K562 (cell line): ENCODE data around the gene PTPRU. TPM values are rescaled to one million over a fixed set of nuclear protein-coding genes. Genes with fewer than 3 reads are reported as not detected.

Experiments
- ATAC-seq: fragments of 200-7000 bp; cut with Tn5 transposase; 3 replicates; pipeline ENCODE4 v1.9.1; 2020; ENCODE audit warnings: moderate library complexity
- BruUV-seq: library from RNA; stranded (reverse); fragments of 400-500 nt; replicated peaks from 2 replicates; lab custom pipeline; 2021; lab: Mats Ljungman, UMichigan
- CTCF ChIA-PET: fragments of 300-600 bp; formaldehyde crosslinking; extraction: SDS; loops from one replicate; lab custom pipeline; 2021; ENCODE audit warnings: low intra/inter-chr PET ratio; lab: Yijun Ruan, JAX
- POLR2A ChIA-PET: fragments of 300-600, 350-650 bp; sonication (Branson Sonifier 250); formaldehyde crosslinking; extraction: SDS; loops from one replicate; lab custom pipeline; 2021; ENCODE audit warnings: antibody characterized with exemption, inconsistent platforms; lab: Yijun Ruan, JAX
- DNase-seq, 4 experiments: peaks; one replicate each; pipeline versions ENCODE4 v3.0.0 to v3.0.0-alpha.2; 2011 to 2018; ENCODE audit warnings: low spot score in 3 of 4, mixed read lengths in 3 of 4; ENCODE audit errors: extremely low read depth in 1 of 4
- FAIRE-seq: peaks from 2 replicates; lab custom pipeline; 2011; peaks lifted over from hg19 to GRCh38; lab: Jason Lieb, UNC
- H2AFZ ChIP-seq: 2 replicates; pipeline ENCODE4 v1.6.0; 2011; ENCODE audit warnings: low read depth, low read length, control low read depth, inconsistent platforms
- H3K27ac ChIP-seq: fragments of 200-600 bp; 3 replicates; pipeline ENCODE4 v1.8.0; 2011; ENCODE audit warnings: low read depth, mild to moderate bottlenecking, control low read depth, inconsistent platforms, low read length, moderate library complexity, mixed read lengths; ENCODE audit errors: extremely low read depth
- H3K27me3 ChIP-seq, 2 experiments: fragments of 300-600 bp in 1 of 2; 2 replicates in 1 of 2; 3 replicates in 1 of 2; pipeline versions ENCODE4 v1.6.0 to v1.8.0; 2011; ENCODE audit warnings: inconsistent platforms in 2 of 2, low read length in 2 of 2, mild to moderate bottlenecking in 1 of 2, mixed read lengths in 1 of 2, moderate library complexity in 1 of 2; ENCODE audit not compliant: control insufficient read depth in 2 of 2, insufficient read depth in 2 of 2
- H3K36me3 ChIP-seq: fragments of 300-600 bp; 3 replicates; pipeline ENCODE4 v1.8.0; 2011; ENCODE audit warnings: mild to moderate bottlenecking, low read length, inconsistent platforms; ENCODE audit not compliant: control insufficient read depth, insufficient read depth
- H3K4me1 ChIP-seq, 2 experiments: fragments of 200-600 bp in 1 of 2; replicated peaks in 1 of 2; 2 replicates in 1 of 2; 3 replicates in 1 of 2; pipeline versions ENCODE4 v1.5.1 to v1.8.0; 2011; ENCODE audit warnings: inconsistent platforms in 2 of 2, low read length in 2 of 2, mild to moderate bottlenecking in 1 of 2, mixed read lengths in 1 of 2, moderate library complexity in 1 of 2; ENCODE audit not compliant: control insufficient read depth in 2 of 2, insufficient read depth in 2 of 2
- H3K4me2 ChIP-seq: 2 replicates; pipeline ENCODE4 v1.6.1; 2011; ENCODE audit warnings: low read length, control low read depth, inconsistent platforms, mixed read lengths; ENCODE audit not compliant: insufficient read depth
- H3K4me3 ChIP-seq: fragments of 200-600 bp; sonication (generic), shearing (Covaris generic); 2 replicates; pipeline ENCODE4 v1.5.1; 2016; ENCODE audit warnings: control low read depth, inconsistent platforms
- H3K79me2 ChIP-seq: fragments of 200-600 bp; 3 replicates; pipeline ENCODE4 v1.8.0; 2011; ENCODE audit warnings: low read length, inconsistent platforms; ENCODE audit not compliant: control insufficient read depth, insufficient read depth
- H3K9ac ChIP-seq, 2 experiments: 2 replicates each; pipeline versions ENCODE4 v1.6.0 to v1.6.1; 2011; ENCODE audit warnings: low read depth in 2 of 2, low read length in 2 of 2, control low read depth in 1 of 2, inconsistent platforms in 1 of 2, mild to moderate bottlenecking in 1 of 2, mixed read lengths in 1 of 2; ENCODE audit not compliant: insufficient read depth in 1 of 2
- H3K9me1 ChIP-seq: one replicate; pipeline ENCODE4 v1.6.0; 2011; ENCODE audit warnings: inconsistent platforms, mild to moderate bottlenecking, low read length, moderate library complexity; ENCODE audit not compliant: control insufficient read depth, insufficient read depth
- H3K9me3 ChIP-seq: replicated peaks from 2 replicates; pipeline ENCODE4 v1.5.1; 2011; ENCODE audit warnings: low read depth, low read length, inconsistent platforms; ENCODE audit not compliant: control insufficient read depth, insufficient read depth
- H4K20me1 ChIP-seq: replicated peaks from 2 replicates; pipeline ENCODE4 v1.6.1; 2011; ENCODE audit warnings: low read length, inconsistent platforms, mixed read lengths; ENCODE audit not compliant: control insufficient read depth, insufficient read depth
- KLF16 ChIP-seq: IDR thresholded peaks from 2 replicates; pipeline ENCODE4 v1.6.1; 2016; ENCODE audit warnings: antibody characterized with exemption
- ZBTB1 ChIP-seq: sonication (generic); formaldehyde crosslinking; IDR thresholded peaks from 2 replicates; pipeline ENCODE4 v1.8.1; 2023; ENCODE audit warnings: missing genetic modification reagents, low read depth, mild to moderate bottlenecking, borderline replicate concordance
- WGBS: fragments of 100-300 bp; shearing (Covaris generic); methylation state at CpG from one replicate; pipeline ENCODE4 v1.1.6; 2016; ENCODE audit warnings: low coverage, mixed read lengths; ENCODE audit not compliant: insufficient coverage; ENCODE audit errors: missing lambda C conversion rate; 5-methylcytosine and 5-hydroxymethylcytosine counted together
- in situ Hi-C: fragments of 300-500 bp; cut with MboI; formaldehyde crosslinking; loops from 4 replicates; pipeline ENCODE4 v1.15.0; 2018; ENCODE audit warnings: inconsistent platforms, mixed read lengths
- intact Hi-C: fragments of 100-400 bp; cut with micrococcal nuclease; formaldehyde crosslinking; loops from 2 replicates; pipeline ENCODE4 v1.14.2; 2022
- polyA plus RNA-seq, 8 experiments: library from polyadenylated mRNA; depleted of rRNA in 4 of 8; stranded (reverse) in 5 of 8; unstranded in 3 of 8; fragments of >200 nt; fragmentation: Nextera tagmentation in 2 of 8; fragmentation: Illumina TruSeq in 1 of 8; extraction: Ambion mirVana in 2 of 8; extraction: Trizol in 1 of 8; gene quantifications; 2 replicates each; pipeline versions ENCODE4 v1.2.1 to v1.2.3, GENCODE V29; 2011 to 2014; ENCODE audit warnings: inconsistent platforms in 1 of 8, missing spikeins in 1 of 8
- total RNA-seq, 7 experiments: library from RNA; depleted of rRNA in 6 of 7; stranded (reverse); fragments of >200 nt in 6 of 7; fragmentation: Illumina TruSeq in 2 of 7; extraction: Trizol in 2 of 7; gene quantifications; 2 replicates each; pipeline versions ENCODE4 v1.2.1 to v1.2.3, GENCODE V29; 2011 to 2021; ENCODE audit warnings: low replicate concordance in 1 of 7
- TF ChIP-seq, protein P1 (sequence below): fragments of 450-650 bp; IDR thresholded peaks from 2 replicates; pipeline ENCODE4 v1.6.1; 2016
- TF ChIP-seq, protein P2 (sequence below), 2 experiments: fragments of 450-650 bp; IDR thresholded peaks; 2 replicates each; pipeline ENCODE4 v1.6.1; 2016; ENCODE audit warnings: mild to moderate bottlenecking in 2 of 2, borderline replicate concordance in 1 of 2, low read depth in 1 of 2, moderate library complexity in 1 of 2

The PTPRU gene
- total and polyA plus RNA-seq, 9 of the 15 experiments (the other 6 are each of a cell fraction or from before 2014, with no cell fraction given), result 0.01 to 2.9 (median 1.0) TPM

DNA sequence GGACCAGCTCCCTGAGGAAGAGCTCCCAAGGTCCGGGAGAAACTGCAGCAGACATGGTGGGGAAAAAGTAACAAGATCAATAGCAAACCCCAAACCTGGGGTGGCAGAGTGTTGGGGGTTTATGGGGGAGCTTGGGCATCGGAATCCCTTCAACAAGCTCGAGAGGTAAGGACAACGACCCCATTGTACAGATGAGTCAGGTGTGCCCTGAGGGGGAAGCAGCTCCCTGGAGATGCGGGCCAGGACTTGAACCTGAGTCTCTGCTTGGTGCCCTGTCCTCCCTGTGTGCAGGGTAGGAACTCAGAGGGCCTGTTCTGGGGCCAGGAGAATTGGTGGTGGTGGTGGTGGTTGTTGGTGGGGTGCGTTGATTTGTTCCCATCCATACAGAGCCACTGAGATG is 125.4 kb downstream of the PTPRU start:
- in situ Hi-C loops (no loop called here), intact Hi-C loops (loop anchor here (10.0 kb wide), 1 partner anchor 743 kb away; no protein-coding TSS in a partner anchor)
- Histone ChIP-seq H3K4me2 (no peak overlapping the region), H3K27me3 (peaks cover 22 to 53% of the 10 kb centered on the region in 2 experiments), H3K9me1 (no peaks in the 10 kb centered on the region), H3K36me3 (no peaks in the 10 kb centered on the region), H3K4me1 (peaks cover 0 to 1% of the 10 kb centered on the region in 2 experiments; a peak in 1 of 5 replicates), H3K27ac (no peak overlapping the region), H3K9me3 (no peaks in the 10 kb centered on the region), H3K9ac (no peak overlapping the region), H3K79me2 (no peaks in the 10 kb centered on the region), H3K4me3 (no peak overlapping the region), H2AFZ (no peak overlapping the region), H4K20me1 (peaks cover 6% of the 10 kb centered on the region)
- CTCF ChIA-PET, result no interaction called here
- no peak for DNase-seq
- ATAC-seq, result no peak
- WGBS, result 2% methylated on average over 6 of the region's 6 CpGs
- TF ChIP-seq ZBTB1, result no peak
- TF ChIP-seq, protein P1, sequence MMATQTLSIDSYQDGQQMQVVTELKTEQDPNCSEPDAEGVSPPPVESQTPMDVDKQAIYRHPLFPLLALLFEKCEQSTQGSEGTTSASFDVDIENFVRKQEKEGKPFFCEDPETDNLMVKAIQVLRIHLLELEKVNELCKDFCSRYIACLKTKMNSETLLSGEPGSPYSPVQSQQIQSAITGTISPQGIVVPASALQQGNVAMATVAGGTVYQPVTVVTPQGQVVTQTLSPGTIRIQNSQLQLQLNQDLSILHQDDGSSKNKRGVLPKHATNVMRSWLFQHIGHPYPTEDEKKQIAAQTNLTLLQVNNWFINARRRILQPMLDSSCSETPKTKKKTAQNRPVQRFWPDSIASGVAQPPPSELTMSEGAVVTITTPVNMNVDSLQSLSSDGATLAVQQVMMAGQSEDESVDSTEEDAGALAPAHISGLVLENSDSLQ, result no peak
- TF ChIP-seq KLF16, result no peak
- TF ChIP-seq, protein P2, sequence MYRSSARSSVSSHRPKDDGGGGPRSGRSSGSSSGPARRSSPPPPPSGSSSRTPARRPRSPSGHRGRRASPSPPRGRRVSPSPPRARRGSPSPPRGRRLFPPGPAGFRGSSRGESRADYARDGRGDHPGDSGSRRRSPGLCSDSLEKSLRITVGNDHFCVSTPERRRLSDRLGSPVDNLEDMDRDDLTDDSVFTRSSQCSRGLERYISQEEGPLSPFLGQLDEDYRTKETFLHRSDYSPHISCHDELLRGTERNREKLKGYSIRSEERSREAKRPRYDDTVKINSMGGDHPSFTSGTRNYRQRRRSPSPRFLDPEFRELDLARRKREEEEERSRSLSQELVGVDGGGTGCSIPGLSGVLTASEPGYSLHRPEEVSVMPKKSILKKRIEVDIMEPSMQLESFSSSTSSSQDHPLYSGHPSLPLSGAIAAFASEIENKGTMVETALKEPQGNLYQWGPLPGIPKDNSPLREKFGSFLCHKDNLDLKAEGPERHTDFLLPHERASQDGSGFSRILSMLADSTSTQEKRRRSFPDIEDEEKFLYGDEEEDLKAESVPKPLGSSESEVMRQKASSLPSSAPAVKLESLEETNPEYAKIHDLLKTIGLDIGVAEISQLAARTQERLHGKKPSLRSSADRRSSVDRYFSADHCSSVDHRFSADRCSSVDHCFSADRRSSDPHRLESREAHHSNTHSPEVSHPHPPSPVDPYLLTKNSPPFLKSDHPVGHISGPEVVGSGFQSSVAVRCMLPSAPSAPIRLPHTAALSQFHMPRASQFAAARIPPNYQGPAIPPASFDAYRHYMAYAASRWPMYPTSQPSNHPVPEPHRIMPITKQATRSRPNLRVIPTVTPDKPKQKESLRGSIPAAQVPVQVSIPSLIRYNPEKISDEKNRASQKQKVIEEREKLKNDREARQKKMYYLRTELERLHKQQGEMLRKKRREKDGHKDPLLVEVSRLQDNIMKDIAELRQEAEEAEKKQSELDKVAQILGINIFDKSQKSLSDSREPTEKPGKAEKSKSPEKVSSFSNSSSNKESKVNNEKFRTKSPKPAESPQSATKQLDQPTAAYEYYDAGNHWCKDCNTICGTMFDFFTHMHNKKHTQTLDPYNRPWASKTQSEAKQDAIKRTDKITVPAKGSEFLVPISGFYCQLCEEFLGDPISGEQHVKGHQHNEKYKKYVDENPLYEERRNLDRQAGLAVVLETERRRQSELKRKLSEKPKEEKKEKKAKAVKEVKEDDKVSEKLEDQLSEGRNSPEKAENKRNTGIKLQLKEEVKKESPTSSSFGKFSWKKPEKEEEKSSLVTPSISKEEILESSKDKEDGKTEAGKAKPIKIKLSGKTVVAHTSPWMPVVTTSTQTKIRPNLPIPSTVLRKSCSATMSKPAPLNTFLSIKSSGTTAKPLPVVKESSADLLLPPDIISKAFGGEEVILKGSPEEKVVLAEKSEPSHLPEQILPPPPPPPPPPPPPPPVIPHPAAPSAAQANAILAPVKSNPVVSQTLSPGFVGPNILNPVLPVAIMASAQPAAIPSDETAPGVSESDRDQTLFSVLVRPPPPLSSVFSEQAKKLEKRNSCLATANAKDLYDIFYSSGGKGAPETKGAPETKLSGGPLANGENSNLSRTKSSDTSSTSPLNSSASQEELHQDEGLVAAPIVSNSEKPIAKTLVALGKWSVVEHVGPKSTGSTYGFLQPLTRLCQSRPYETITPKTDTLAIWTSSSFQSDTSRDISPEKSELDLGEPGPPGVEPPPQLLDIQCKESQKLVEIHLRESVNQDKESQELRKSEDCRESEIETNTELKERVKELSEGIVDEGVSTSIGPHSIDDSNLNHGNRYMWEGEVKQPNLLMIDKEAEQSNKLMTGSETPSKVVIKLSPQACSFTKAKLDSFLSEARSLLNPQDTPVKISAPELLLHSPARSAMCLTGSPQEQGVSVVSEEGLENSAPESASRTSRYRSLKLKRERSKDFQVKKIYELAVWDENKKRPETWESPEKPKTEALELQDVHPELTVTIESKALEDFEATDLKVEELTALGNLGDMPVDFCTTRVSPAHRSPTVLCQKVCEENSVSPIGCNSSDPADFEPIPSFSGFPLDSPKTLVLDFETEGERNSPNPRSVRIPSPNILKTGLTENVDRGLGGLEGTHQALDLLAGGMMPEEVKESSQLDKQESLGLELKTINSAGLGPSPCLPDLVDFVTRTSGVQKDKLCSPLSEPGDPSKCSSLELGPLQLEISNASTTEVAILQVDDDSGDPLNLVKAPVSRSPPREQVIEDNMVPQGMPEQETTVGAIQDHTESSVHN (IDR thresholded peaks at IDR 0.05; ENCODE audit: borderline replicate concordance in 1 of 2, low read depth in 1 of 2), result no peak
- POLR2A ChIA-PET, result interaction anchor here (0.6 to 1.0 kb wide), 4 partner anchors 9 to 34 kb away, joined by 3 to 4 read pairs (median 4); no protein-coding TSS in a partner anchor
- no TSS peak for BruUV-seq
- FAIRE-seq, result no peak
